GM19193 (cell line): Measurements from ENCODE around the gene URI1.

Source experiments
- POLR2A ChIP-seq: IDR thresholded peaks from 4 replicates; pipeline ENCODE4 v1.6.1; 2011; ENCODE audit not compliant: insufficient read depth, insufficient read length; ENCODE audit errors: extremely low read depth

Gene URI1

GRCh38 chr19:29928831-29929230 lies 13.2 kb upstream of the URI1 start:
- no peak for TF ChIP-seq POLR2A

- no peak for TF ChIP-seq POLR2A
Measured at GRCh38 chr19:29934257-29934656, 7.8 kb upstream of the URI1 start.

- TF ChIP-seq POLR2A, result no peak
Measured at GRCh38 chr19:29934781-29935180, 7.3 kb upstream of the URI1 start.

- TF ChIP-seq POLR2A, result no peak
Measured at GRCh38 chr19:29936409-29936808, 5.6 kb upstream of the URI1 start.

- no peak for TF ChIP-seq POLR2A
Measured at GRCh38 chr19:29939628-29940027, 2.4 kb upstream of the URI1 start.

- TF ChIP-seq POLR2A, result no peak
Measured at GRCh38 chr19:29940971-29941585, 961 bp upstream of the URI1 start.

GRCh38 chr19:29942404-29943261 lies 594 bp downstream of the URI1 start:
- TF ChIP-seq POLR2A, result no peak

- TF ChIP-seq POLR2A, result no peak
Measured at GRCh38 chr19:29943615-29944014, 1.6 kb downstream of the URI1 start.

- no peak for TF ChIP-seq POLR2A
Measured at GRCh38 chr19:29944390-29945012, 2.5 kb downstream of the URI1 start.

- TF ChIP-seq POLR2A, result no peak
Measured at GRCh38 chr19:29945017-29945416, 3.0 kb downstream of the URI1 start.

GRCh38 chr19:29945433-29945832 lies 3.4 kb downstream of the URI1 start:
- no peak for TF ChIP-seq POLR2A

- no peak for TF ChIP-seq POLR2A
Measured at GRCh38 chr19:29946645-29947044, 4.6 kb downstream of the URI1 start.

- TF ChIP-seq POLR2A, result no peak
Measured at GRCh38 chr19:29947871-29948270, 5.8 kb downstream of the URI1 start.

GRCh38 chr19:29952177-29952576 lies 10.1 kb downstream of the URI1 start:
- TF ChIP-seq POLR2A, result no peak

- TF ChIP-seq POLR2A, result no peak
Measured at GRCh38 chr19:29952646-29953045, 10.6 kb downstream of the URI1 start.
